HepG2 (cell line): ENCODE data around the gene PSMB11. TPM values are rescaled to one million over a fixed set of nuclear protein-coding genes. Genes with fewer than 3 reads are reported as not detected.

Experiments
- ARID2 ChIP-seq: sonication (generic); formaldehyde crosslinking; IDR thresholded peaks from 2 replicates; pipeline ENCODE4 v1.8.1; 2022; ENCODE audit warnings: mild to moderate bottlenecking, missing genetic modification reagents, borderline replicate concordance
- ATAD3A ChIP-seq: sonication (generic); formaldehyde crosslinking; IDR thresholded peaks from 2 replicates; pipeline ENCODE4 v1.4.0; 2020; ENCODE audit warnings: missing genetic modification reagents
- BORCS8-MEF2B ChIP-seq: sonication (generic); formaldehyde crosslinking; IDR thresholded peaks from 2 replicates; pipeline ENCODE4 v1.8.0; 2022; ENCODE audit warnings: mild to moderate bottlenecking, missing genetic modification reagents
- CCDC6 ChIP-seq: sonication (generic); formaldehyde crosslinking; IDR thresholded peaks from 2 replicates; pipeline ENCODE4 v1.8.1; 2022; ENCODE audit warnings: mild to moderate bottlenecking, missing genetic modification reagents, moderate library complexity
- DDIT3 ChIP-seq: sonication (generic); formaldehyde crosslinking; IDR thresholded peaks from 2 replicates; pipeline ENCODE4 v1.4.0; 2020; ENCODE audit warnings: mild to moderate bottlenecking, missing genetic modification reagents
- FOXO4 ChIP-seq: sonication (generic); formaldehyde crosslinking; conservative IDR thresholded peaks from 2 replicates; pipeline ENCODE4 v1.8.1; 2023; ENCODE audit warnings: missing genetic modification reagents
- GATAD2A ChIP-seq: IDR thresholded peaks from 2 replicates; pipeline ENCODE4 v1.6.1; 2016
- HOXA5 ChIP-seq: sonication (generic); formaldehyde crosslinking; IDR thresholded peaks from 2 replicates; pipeline ENCODE4 v1.4.0; 2020; ENCODE audit warnings: missing genetic modification reagents
- LRRFIP1 ChIP-seq: sonication (generic); formaldehyde crosslinking; conservative IDR thresholded peaks from 2 replicates; pipeline ENCODE4 v1.4.0; 2020; ENCODE audit warnings: missing genetic modification reagents
- NFE2L2 ChIP-seq: fragments of 150-350 bp; IDR thresholded peaks from 2 replicates; pipeline ENCODE4 v1.6.1; 2014; ENCODE audit warnings: low read length
- POLR2G ChIP-seq: fragments of 200-400 bp; formaldehyde crosslinking; IDR thresholded peaks from 2 replicates; pipeline ENCODE4 v1.6.1; 2018; ENCODE audit warnings: mild to moderate bottlenecking, low read depth, low read length, moderate library complexity
- REPIN1 ChIP-seq: sonication (generic); formaldehyde crosslinking; IDR thresholded peaks from 2 replicates; pipeline ENCODE4 v1.8.0; 2022; ENCODE audit warnings: missing genetic modification reagents, low read depth, mild to moderate bottlenecking, borderline replicate concordance
- RFX1 ChIP-seq: fragments of 450-650 bp; IDR thresholded peaks from 2 replicates; pipeline ENCODE4 v1.6.1; 2017
- U2AF1 ChIP-seq: fragments of 200-400 bp; formaldehyde crosslinking; optimal IDR thresholded peaks from 2 replicates; pipeline ENCODE3; 2017; ENCODE audit warnings: mild to moderate bottlenecking, low read depth, low read length
- XBP1 ChIP-seq: sonication (generic); formaldehyde crosslinking; IDR thresholded peaks from 2 replicates; pipeline ENCODE4 v1.5.0; 2020; ENCODE audit warnings: missing genetic modification reagents
- ZBTB39 ChIP-seq: sonication (generic); formaldehyde crosslinking; IDR thresholded peaks from 2 replicates; pipeline ENCODE4 v1.5.0; 2020; ENCODE audit warnings: missing genetic modification reagents
- ZFX ChIP-seq: sonication (generic); formaldehyde crosslinking; IDR thresholded peaks from 2 replicates; pipeline ENCODE4 v1.4.0; 2020; ENCODE audit warnings: mild to moderate bottlenecking, low read depth, missing genetic modification reagents, moderate library complexity
- ZNF205 ChIP-seq: IDR thresholded peaks from 2 replicates; pipeline ENCODE4 v1.6.1; 2018; ENCODE audit warnings: missing biosample characterization, missing genetic modification reagents
- ZNF326 ChIP-seq: sonication (generic); formaldehyde crosslinking; IDR thresholded peaks from 2 replicates; pipeline ENCODE4 v1.4.0; 2020; ENCODE audit warnings: missing genetic modification reagents, borderline replicate concordance
- ZNF468 ChIP-seq: sonication (generic); formaldehyde crosslinking; IDR thresholded peaks from 2 replicates; pipeline ENCODE4 v1.8.0; 2022; ENCODE audit warnings: mild to moderate bottlenecking, moderate library complexity, missing genetic modification reagents
- ZNF704 ChIP-seq: sonication (generic); formaldehyde crosslinking; IDR thresholded peaks from 2 replicates; pipeline ENCODE4 v1.8.1; 2023; ENCODE audit warnings: mild to moderate bottlenecking, inconsistent platforms, moderate library complexity, missing genetic modification reagents, borderline replicate concordance
- ZNF724P ChIP-seq: sonication (generic); formaldehyde crosslinking; IDR thresholded peaks from 2 replicates; pipeline ENCODE4 v1.8.0; 2022; ENCODE audit warnings: missing genetic modification reagents, borderline replicate concordance
- ZNF790 ChIP-seq: sonication (generic); formaldehyde crosslinking; IDR thresholded peaks from 2 replicates; pipeline ENCODE4 v1.8.0; 2022; ENCODE audit warnings: missing genetic modification reagents, mild to moderate bottlenecking, borderline replicate concordance
- polyA plus RNA-seq, 8 experiments: library from polyadenylated mRNA; depleted of rRNA in 3 of 8; stranded (reverse) in 7 of 8; unstranded in 1 of 8; fragments of >200 nt; fragmentation: Illumina TruSeq in 4 of 8; extraction: Trizol in 4 of 8; gene quantifications; 2 replicates each; pipeline versions ENCODE4 v1.2.1 to v1.2.3, GENCODE V29; 2011 to 2016; ENCODE audit warnings: low read depth in 4 of 8, missing spikeins in 1 of 8, mixed read lengths in 1 of 8; ENCODE audit not compliant: insufficient read depth in 1 of 8
- total RNA-seq, 5 experiments: library from RNA; depleted of rRNA; stranded (reverse); fragments of >200 nt; fragmentation: Illumina TruSeq; extraction: Trizol; gene quantifications; 2 replicates each; pipeline ENCODE4 v1.2.3, GENCODE V29; 2016; ENCODE audit warnings: low read depth in 1 of 5

Gene PSMB11
- total and polyA plus RNA-seq, 2 of the 13 experiments (the other 11 are each of a cell fraction or from before 2014, with no cell fraction given): not detected

GRCh38 chr14:23055147-23055550 lies 13.1 kb downstream of the PSMB11 start (continued):
- TF ChIP-seq FOXO4 (CRISPR knock-in tag) (no peak), ZNF326 (CRISPR knock-in tag) (no peak), RFX1 (no peak), ZFX (CRISPR knock-in tag) (peak; percentile 38; the same call in 1 of the 2 replicates), GATAD2A (CRISPR knock-in tag) (no peak), NFE2L2 (no peak), DDIT3 (CRISPR knock-in tag) (no peak), ZNF724P (CRISPR knock-in tag) (peak; percentile 54; the same call in 1 of the 2 replicates), CCDC6 (CRISPR knock-in tag) (no peak), POLR2G (no peak), ZNF205 (CRISPR knock-in tag) (no peak), ARID2 (CRISPR knock-in tag) (no peak), XBP1 (CRISPR knock-in tag) (no peak), ZNF704 (0 out of 2 replicates have a peak, but pooled peaks have one; percentile 58), ZNF468 (CRISPR knock-in tag) (no peak), U2AF1 (no peak), REPIN1 (CRISPR knock-in tag) (0 out of 2 replicates have a peak, but pooled peaks have one; percentile 18), BORCS8-MEF2B (CRISPR knock-in tag) (peak; percentile 14; the same call in 1 of the 2 replicates), LRRFIP1 (CRISPR knock-in tag) (no peak), ZNF790 (no peak), ATAD3A (no peak), HOXA5 (no peak), ZBTB39 (CRISPR knock-in tag) (no peak)
